Activated naive CD8-positive, alpha-beta T cell (primary cell): ENCODE measurements around the gene UMODL1.

ENCODE experiments used
- H3K27ac Mint-ChIP-seq: one replicate; pipeline ENCODE4 v1.8.0; 2021; ENCODE audit warnings: mixed read lengths
- H3K27me3 Mint-ChIP-seq: one replicate; pipeline ENCODE4 v1.8.0; 2021; ENCODE audit warnings: mixed read lengths
- H3K36me3 Mint-ChIP-seq: one replicate; pipeline ENCODE4 v1.8.0; 2021; ENCODE audit warnings: mixed read lengths
- H3K4me1 Mint-ChIP-seq: one replicate; pipeline ENCODE4 v1.8.0; 2021; ENCODE audit warnings: low read depth, mixed read lengths
- H3K4me3 Mint-ChIP-seq: one replicate; pipeline ENCODE4 v1.8.0; 2021; ENCODE audit warnings: mild to moderate bottlenecking, mixed read lengths
- H3K9me3 Mint-ChIP-seq: one replicate; pipeline ENCODE4 v1.8.0; 2021; ENCODE audit warnings: low read depth, mixed read lengths

Gene UMODL1

GRCh38 chr21:42047821-42048613 lies 23.1 kb upstream of the UMODL1 start:
- H3K9me3 Mint-ChIP-seq, result no peaks in the 10 kb centered on the region
- no peaks in the 10 kb centered on the region for H3K36me3 Mint-ChIP-seq
- no peak overlapping the region for H3K4me3 Mint-ChIP-seq
- H3K27me3 Mint-ChIP-seq, result no peaks in the 10 kb centered on the region
- H3K4me1 Mint-ChIP-seq, result peaks cover 5% of the 10 kb centered on the region
- H3K27ac Mint-ChIP-seq, result no peak overlapping the region

DNA sequence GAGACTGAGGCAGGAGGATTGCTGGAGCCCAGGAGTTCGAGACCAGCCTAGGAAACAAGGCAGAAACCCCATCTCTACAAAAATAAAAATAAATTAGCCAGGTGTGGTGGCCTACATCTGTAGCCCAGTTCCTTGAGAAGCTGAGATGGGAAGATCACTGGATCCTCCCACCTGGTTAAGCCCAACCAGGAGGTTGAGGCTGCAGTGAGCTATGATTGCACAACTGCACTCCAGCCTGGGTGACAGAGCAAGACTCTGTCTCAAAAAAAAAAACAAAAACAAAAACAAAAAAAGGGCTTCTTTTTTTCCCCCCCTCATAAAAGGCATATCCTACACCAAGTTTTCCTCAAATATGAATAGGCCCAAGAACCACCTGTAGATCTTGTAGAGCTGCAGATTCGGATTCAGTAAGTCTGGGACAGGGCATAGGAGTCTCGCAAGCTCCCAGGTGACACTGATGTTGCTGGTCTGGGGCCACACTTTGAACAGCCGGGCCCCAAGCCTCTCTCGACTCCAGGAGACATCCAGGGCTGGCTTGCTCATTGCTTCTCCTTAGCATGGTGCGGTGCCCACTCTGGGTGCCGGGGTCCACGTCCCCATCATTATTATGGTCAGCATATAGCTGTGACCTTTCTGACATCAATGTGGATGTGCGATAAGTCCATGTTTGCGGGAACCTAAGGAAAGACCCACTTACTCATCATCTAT lies 22.1 kb upstream of the UMODL1 start:
- Mint-ChIP-seq H3K27ac (no peak overlapping the region), H3K9me3 (no peaks in the 10 kb centered on the region), H3K36me3 (no peaks in the 10 kb centered on the region), H3K4me3 (no peak overlapping the region), H3K4me1 (peaks cover 5% of the 10 kb centered on the region), H3K27me3 (no peaks in the 10 kb centered on the region)

GRCh38 chr21:42049578-42050430 lies 21.3 kb upstream of the UMODL1 start:
- Mint-ChIP-seq H3K27ac (no peak overlapping the region), H3K36me3 (no peaks in the 10 kb centered on the region), H3K9me3 (no peaks in the 10 kb centered on the region), H3K4me1 (peaks cover 5% of the 10 kb centered on the region), H3K27me3 (no peaks in the 10 kb centered on the region), H3K4me3 (no peak overlapping the region)

DNA sequence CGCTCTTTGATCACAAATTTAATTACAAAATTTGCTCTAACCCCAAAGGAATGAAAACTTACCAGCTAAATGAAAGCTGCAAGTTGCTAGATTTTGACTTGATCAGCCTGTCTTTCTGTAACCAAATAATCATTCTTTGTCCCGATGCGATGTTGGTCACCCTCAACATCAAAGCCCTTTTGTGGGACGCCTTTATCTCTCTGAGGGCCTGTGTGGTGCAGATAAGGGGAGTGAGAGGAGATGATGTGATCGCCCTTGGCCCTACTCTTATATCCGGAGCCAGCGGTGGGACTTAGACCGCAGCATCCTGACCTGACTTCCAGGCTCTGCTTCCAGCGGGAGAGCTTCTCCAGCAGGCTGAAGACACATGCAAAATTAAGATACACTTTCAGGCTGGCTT lies 19.3 kb upstream of the UMODL1 start:
- Mint-ChIP-seq H3K27ac (no peak overlapping the region), H3K27me3 (no peaks in the 10 kb centered on the region), H3K4me3 (no peak overlapping the region), H3K36me3 (no peaks in the 10 kb centered on the region), H3K9me3 (peaks cover 7% of the 10 kb centered on the region), H3K4me1 (peaks cover 8% of the 10 kb centered on the region)

GRCh38 chr21:42055425-42055824 lies 15.7 kb upstream of the UMODL1 start:
- Mint-ChIP-seq H3K4me3 (no peak overlapping the region), H3K27me3 (no peaks in the 10 kb centered on the region), H3K27ac (no peak overlapping the region), H3K4me1 (peaks cover 12% of the 10 kb centered on the region), H3K36me3 (no peaks in the 10 kb centered on the region), H3K9me3 (peaks cover 12% of the 10 kb centered on the region)

- Mint-ChIP-seq H3K9me3 (peaks cover 12% of the 10 kb centered on the region), H3K4me1 (peaks cover 20% of the 10 kb centered on the region), H3K27ac (peak overlapping the region; percentile 50), H3K4me3 (no peak overlapping the region), H3K36me3 (no peaks in the 10 kb centered on the region), H3K27me3 (no peaks in the 10 kb centered on the region)
These were observed 14.6 kb upstream of the UMODL1 start for GRCh38 chr21:42056468-42056867.

DNA sequence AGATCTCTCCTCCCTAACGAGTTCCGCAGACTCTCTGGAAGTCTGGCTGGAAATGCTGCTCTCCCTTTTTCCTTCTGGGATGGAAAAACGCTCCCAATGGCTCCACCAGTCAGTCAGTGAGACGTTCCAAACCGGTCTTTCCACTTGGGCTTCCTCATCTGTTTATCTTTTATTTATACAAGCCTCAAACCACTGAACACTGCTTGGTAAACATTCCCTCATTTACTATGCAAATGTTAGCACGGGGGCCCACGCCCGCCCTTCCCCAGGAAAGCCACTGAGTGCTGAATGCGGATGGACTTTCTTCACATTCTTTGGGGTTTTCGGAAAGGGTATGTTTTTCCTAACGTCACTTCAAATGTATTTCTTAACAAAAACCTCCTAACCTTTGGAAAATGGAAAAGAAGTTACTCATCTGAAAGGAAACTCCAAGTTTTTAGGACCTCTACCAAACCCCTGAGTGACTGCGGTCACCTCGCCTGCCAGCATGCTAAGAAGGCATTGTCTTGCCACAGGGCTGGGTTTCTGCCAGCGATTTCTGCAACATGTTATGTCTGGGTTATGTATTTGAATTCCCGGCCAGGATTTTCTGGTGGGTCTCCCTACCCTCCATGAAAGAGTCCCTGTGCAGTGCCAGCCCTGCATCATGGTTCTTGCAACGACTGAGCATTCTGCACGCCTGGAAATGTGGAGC lies 14.0 kb upstream of the UMODL1 start:
- peaks cover 24% of the 10 kb centered on the region for H3K4me1 Mint-ChIP-seq
- H3K9me3 Mint-ChIP-seq, result peaks cover 12% of the 10 kb centered on the region
- H3K4me3 Mint-ChIP-seq, result no peak overlapping the region
- H3K27me3 Mint-ChIP-seq, result no peaks in the 10 kb centered on the region
- peak overlapping the region; percentile 5 for H3K27ac Mint-ChIP-seq
- H3K36me3 Mint-ChIP-seq, result no peaks in the 10 kb centered on the region

DNA sequence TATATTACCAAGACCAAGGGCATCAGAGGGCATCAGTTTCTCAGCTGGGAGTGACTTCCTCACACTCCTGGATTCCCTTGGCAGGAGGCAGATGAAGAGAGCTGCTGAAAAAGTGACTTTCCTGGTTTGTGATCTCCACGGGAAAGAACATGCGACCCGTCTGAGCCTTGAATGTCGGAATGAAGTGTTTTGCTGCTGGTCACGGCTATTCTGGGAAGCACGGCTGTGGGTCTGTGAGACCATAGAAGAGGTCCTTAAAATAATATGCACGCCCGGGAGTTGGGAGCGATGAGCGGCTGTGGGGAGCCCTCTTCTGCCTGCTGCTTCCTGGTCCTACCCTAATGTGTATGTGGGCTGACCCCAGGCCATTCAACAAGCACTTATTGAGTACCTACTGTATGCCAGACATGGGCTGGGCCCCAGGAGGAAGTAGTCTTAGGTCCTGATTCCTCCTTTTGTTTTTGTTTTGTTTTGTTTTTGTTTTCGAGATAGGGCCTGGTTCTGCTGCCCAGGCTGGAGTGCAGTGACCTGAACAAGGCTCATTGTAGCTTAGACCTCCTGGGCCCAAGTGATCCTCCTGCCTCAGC lies 13.2 kb upstream of the UMODL1 start:
- Mint-ChIP-seq H3K27ac (peak overlapping the region; percentile 5), H3K36me3 (no peaks in the 10 kb centered on the region), H3K27me3 (no peaks in the 10 kb centered on the region), H3K4me3 (no peak overlapping the region), H3K4me1 (peaks cover 29% of the 10 kb centered on the region), H3K9me3 (peaks cover 12% of the 10 kb centered on the region)

- Mint-ChIP-seq H3K4me3 (no peak overlapping the region), H3K9me3 (peaks cover 12% of the 10 kb centered on the region), H3K4me1 (peaks cover 35% of the 10 kb centered on the region), H3K27me3 (no peaks in the 10 kb centered on the region), H3K27ac (no peak overlapping the region), H3K36me3 (no peaks in the 10 kb centered on the region)
These were observed 12.4 kb upstream of the UMODL1 start for GRCh38 chr21:42058631-42059111.

DNA sequence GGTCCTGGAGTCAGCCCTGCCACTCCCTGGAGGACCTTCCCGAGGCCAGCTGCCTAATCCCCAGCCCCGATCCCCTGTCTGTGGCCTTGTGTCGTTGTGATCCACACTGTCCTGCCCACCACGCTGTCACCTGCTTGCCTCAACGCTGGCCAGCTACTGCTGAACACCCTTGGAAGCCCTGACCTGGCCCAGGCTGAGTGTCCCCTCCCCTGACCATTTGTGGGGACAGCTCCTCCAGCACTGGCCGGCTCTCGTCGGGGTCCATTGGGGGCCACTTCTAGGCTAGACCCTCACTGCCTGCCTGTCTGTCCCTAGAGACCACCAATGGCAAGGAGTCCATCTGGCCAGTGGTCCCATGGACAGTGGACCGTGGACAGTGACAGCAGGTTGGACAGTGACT lies 12.0 kb upstream of the UMODL1 start:
- Mint-ChIP-seq H3K4me1 (peaks cover 40% of the 10 kb centered on the region), H3K27ac (no peak overlapping the region)

GRCh38 chr21:42059721-42060120 lies 11.4 kb upstream of the UMODL1 start:
- peaks cover 46% of the 10 kb centered on the region for H3K4me1 Mint-ChIP-seq
- no peaks in the 10 kb centered on the region for H3K36me3 Mint-ChIP-seq
- no peak overlapping the region for H3K27ac Mint-ChIP-seq
- H3K27me3 Mint-ChIP-seq, result no peaks in the 10 kb centered on the region
- H3K4me3 Mint-ChIP-seq, result no peak overlapping the region
- peaks cover 12% of the 10 kb centered on the region for H3K9me3 Mint-ChIP-seq

More for the DNA sequence above, 12.0 kb upstream of the UMODL1 start:
- H3K4me3 Mint-ChIP-seq, result no peak overlapping the region
- no peaks in the 10 kb centered on the region for H3K27me3 Mint-ChIP-seq
- H3K9me3 Mint-ChIP-seq, result peaks cover 12% of the 10 kb centered on the region
- no peaks in the 10 kb centered on the region for H3K36me3 Mint-ChIP-seq

- no peaks in the 10 kb centered on the region for H3K27me3 Mint-ChIP-seq
- H3K4me3 Mint-ChIP-seq, result no peak overlapping the region
- H3K27ac Mint-ChIP-seq, result peak overlapping the region; percentile 22
- peaks cover 12% of the 10 kb centered on the region for H3K9me3 Mint-ChIP-seq
- peaks cover 50% of the 10 kb centered on the region for H3K4me1 Mint-ChIP-seq
- no peaks in the 10 kb centered on the region for H3K36me3 Mint-ChIP-seq
These were observed 11.0 kb upstream of the UMODL1 start for GRCh38 chr21:42060166-42060565.

DNA sequence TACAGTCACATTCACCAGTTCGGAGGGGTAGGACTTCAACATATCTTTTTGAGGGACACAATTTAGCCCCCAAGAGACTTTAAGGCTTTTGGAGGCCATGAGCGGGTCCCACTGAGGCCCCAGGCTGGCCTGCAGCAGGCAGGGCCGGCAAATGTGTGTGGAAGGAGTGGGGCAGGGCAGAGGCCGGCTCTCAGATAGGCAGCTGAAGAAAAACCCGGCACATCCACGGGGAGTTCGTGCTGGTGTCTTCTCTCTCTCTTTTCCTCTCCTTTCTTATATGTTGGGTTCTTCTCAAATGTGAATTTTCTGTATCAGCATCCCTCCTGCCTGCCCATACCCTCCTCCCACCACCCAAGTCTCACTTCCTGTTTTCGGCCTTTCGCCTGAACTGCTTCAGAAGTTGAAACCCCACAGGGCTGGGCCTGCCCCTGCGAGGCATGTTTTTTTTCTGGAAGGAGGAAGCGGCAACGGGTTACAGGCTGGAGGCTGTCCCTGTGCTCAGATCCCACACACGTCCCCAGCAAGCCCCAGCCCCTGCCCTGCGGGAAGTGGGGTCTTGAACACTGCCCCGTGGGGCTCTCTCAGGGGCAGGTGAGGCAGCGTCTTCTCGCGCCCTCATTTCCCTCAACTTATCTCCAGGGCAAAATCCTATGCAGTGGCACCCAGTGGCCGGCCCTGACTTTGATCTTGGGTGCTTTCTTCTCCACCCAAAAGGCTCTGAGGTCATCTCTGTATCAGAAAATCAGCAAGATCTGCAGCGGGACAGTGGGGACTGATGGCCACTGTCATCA lies 9.7 kb upstream of the UMODL1 start:
- H3K27me3 Mint-ChIP-seq, result no peaks in the 10 kb centered on the region
- peaks cover 8% of the 10 kb centered on the region for H3K9me3 Mint-ChIP-seq
- no peaks in the 10 kb centered on the region for H3K36me3 Mint-ChIP-seq
- H3K4me3 Mint-ChIP-seq, result peak overlapping the region; percentile 85
- H3K27ac Mint-ChIP-seq, result peak overlapping the region; percentile 76
- peaks cover 55% of the 10 kb centered on the region for H3K4me1 Mint-ChIP-seq

DNA sequence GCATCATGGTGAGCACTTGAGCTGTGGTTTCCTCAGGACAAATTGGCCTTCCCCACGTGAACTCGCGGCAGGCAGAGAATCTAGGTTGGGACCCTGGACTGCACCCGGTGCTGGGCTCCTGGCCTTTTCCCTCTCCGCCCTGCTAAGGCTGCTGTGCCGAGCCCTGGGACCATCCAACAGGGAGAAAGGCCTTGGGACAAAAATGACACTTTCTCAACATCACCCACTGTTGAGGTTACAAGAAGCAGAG lies 9.2 kb upstream of the UMODL1 start:
- peaks cover 57% of the 10 kb centered on the region for H3K4me1 Mint-ChIP-seq
- H3K4me3 Mint-ChIP-seq, result peak overlapping the region; percentile 85

More for the DNA sequence above, 9.2 kb upstream of the UMODL1 start:
- Mint-ChIP-seq H3K27me3 (no peaks in the 10 kb centered on the region), H3K36me3 (no peaks in the 10 kb centered on the region), H3K27ac (peak overlapping the region; percentile 76), H3K9me3 (peaks cover 3% of the 10 kb centered on the region)
